Gastroesophageal sphincter (tissue), 3 donors: ENCODE data around the gene VTA1.
A peak's percentile ranks its signal among the peaks of the same experiment; 100 is the strongest.

ENCODE experiments used
- EP300 ChIP-seq: sonication (generic); formaldehyde crosslinking; IDR thresholded peaks from one replicate; pipeline ENCODE4 v1.6.1; 2017; ENCODE audit warnings: antibody characterized with exemption, mild to moderate bottlenecking
- POLR2A ChIP-seq, 2 donors: fragments of 450-650 bp; IDR thresholded peaks; one replicate each; pipeline ENCODE4 v1.6.1; 2017; ENCODE audit warnings: antibody characterized with exemption in 2 of 2, mild to moderate bottlenecking in 2 of 2, moderate library complexity in 1 of 2
- POLR2AphosphoS5 ChIP-seq: sonication (generic); formaldehyde crosslinking; IDR thresholded peaks from one replicate; pipeline ENCODE4 v1.6.1; 2017; ENCODE audit warnings: antibody characterized with exemption
- TF ChIP-seq, protein P1 (sequence below), 4 experiments: fragments of 200-600 bp in 2 of 4; fragments of 450-650 bp in 2 of 4; sonication (generic) in 1 of 4; IDR thresholded peaks; one replicate each; pipeline ENCODE4 v1.5.1; 2017 to 2019; ENCODE audit warnings: antibody characterized with exemption in 4 of 4, mild to moderate bottlenecking in 2 of 4, moderate library complexity in 2 of 4

DNA sequence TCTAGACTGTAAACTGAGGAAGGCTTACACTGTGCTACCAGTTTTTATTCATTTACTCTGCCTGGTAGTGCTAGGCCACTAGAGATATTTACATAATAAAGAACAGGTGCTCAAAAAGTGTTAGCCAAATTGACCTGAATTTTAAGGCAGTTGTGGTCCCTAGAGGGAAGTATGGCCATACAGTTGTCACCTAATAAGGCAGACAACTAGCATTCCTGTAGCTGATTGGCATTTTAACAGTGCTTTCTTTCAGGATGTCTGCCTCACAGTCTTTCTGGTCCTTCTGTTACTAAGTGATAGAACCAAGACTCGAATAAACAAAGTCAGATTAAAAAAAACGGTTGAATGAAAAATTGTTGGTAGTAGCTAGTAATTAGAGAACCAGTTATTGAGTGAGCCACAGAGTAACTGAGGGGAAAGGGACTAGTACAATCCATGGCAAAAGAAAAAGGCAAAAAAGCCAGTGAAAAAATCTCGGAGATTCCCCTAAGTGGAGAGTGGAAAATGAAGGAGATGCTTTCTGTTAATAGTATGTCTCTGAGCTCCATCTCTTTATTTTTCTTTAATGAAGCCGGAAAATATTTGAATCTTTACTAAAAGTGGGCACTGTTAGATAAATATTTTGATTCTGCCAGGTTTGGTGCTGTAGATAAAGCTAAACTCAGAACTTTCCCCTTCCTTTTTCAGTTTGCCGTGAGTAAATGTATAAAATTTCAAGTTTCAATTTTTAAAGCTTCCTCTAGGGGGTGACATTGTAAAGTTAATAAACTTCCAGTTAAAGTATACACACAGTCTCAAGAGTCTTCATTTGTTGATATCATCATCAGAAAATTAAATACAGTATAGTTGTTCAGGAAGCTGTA is 9.1 kb downstream of the VTA1 start:
- TF ChIP-seq POLR2AphosphoS5 (no peak), POLR2A (IDR thresholded peaks at IDR 0.05) (no peak), EP300 (no peak)
- TF ChIP-seq, protein P1, sequence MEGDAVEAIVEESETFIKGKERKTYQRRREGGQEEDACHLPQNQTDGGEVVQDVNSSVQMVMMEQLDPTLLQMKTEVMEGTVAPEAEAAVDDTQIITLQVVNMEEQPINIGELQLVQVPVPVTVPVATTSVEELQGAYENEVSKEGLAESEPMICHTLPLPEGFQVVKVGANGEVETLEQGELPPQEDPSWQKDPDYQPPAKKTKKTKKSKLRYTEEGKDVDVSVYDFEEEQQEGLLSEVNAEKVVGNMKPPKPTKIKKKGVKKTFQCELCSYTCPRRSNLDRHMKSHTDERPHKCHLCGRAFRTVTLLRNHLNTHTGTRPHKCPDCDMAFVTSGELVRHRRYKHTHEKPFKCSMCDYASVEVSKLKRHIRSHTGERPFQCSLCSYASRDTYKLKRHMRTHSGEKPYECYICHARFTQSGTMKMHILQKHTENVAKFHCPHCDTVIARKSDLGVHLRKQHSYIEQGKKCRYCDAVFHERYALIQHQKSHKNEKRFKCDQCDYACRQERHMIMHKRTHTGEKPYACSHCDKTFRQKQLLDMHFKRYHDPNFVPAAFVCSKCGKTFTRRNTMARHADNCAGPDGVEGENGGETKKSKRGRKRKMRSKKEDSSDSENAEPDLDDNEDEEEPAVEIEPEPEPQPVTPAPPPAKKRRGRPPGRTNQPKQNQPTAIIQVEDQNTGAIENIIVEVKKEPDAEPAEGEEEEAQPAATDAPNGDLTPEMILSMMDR (IDR thresholded peaks at IDR 0.05), result peak in 2 of 4 experiments; percentile 21 to 35
